ENCODE measurements around the gene G3BP2. TPM values are rescaled to one million over a fixed set of nuclear protein-coding genes. Genes with fewer than 3 reads are reported as not detected.

G3BP2 gene
- total RNA-seq, 1 donor, result 177 TPM

- no peak overlapping the region for H3K4me3 ChIP-seq (ENCODE audit: low read depth, low read length)
- TF ChIP-seq CTCF (IDR thresholded peaks at IDR 0.05; ENCODE audit: insufficient read depth, low read length), result no peak
- DNase-seq (ENCODE audit: low read depth), result no peak
Measured at GRCh38 chr4:75714011-75714410, 40.8 kb upstream of the G3BP2 start.

- peak; percentile 28 for DNase-seq (ENCODE audit: low read depth)
Measured at GRCh38 chr4:75710246-75710645, 37.0 kb upstream of the G3BP2 start.

GRCh38 chr4:75708218-75708691 lies 35.0 kb upstream of the G3BP2 start:
- H3K4me3 ChIP-seq (ENCODE audit: low read depth, low read length), result no peak overlapping the region
- TF ChIP-seq CTCF (IDR thresholded peaks at IDR 0.05; ENCODE audit: insufficient read depth, low read length), result peak; percentile 17
- DNase-seq (ENCODE audit: low read depth), result no peak

More at GRCh38 chr4:75710246-75710645, 37.0 kb upstream of the G3BP2 start:
- TF ChIP-seq CTCF (IDR thresholded peaks at IDR 0.05; ENCODE audit: insufficient read depth, low read length), result no peak
- H3K4me3 ChIP-seq (ENCODE audit: low read depth, low read length), result no peak overlapping the region

- no peak for DNase-seq (ENCODE audit: low read depth)
- TF ChIP-seq CTCF (IDR thresholded peaks at IDR 0.05; ENCODE audit: insufficient read depth, low read length), result no peak
Measured at GRCh38 chr4:75705198-75705977, 32.2 kb upstream of the G3BP2 start.

GRCh38 chr4:75702919-75703411 lies 29.8 kb upstream of the G3BP2 start:
- no peak for DNase-seq (ENCODE audit: low read depth)
- H3K4me3 ChIP-seq (ENCODE audit: low read depth, low read length), result no peak overlapping the region
- TF ChIP-seq CTCF (IDR thresholded peaks at IDR 0.05; ENCODE audit: insufficient read depth, low read length), result no peak

More at GRCh38 chr4:75705198-75705977, 32.2 kb upstream of the G3BP2 start:
- H3K4me3 ChIP-seq (ENCODE audit: low read depth, low read length), result no peak overlapping the region

- H3K4me3 ChIP-seq (ENCODE audit: low read depth, low read length), result no peak overlapping the region
- TF ChIP-seq CTCF (IDR thresholded peaks at IDR 0.05; ENCODE audit: insufficient read depth, low read length), result no peak
- no peak for DNase-seq (ENCODE audit: low read depth)
Measured at GRCh38 chr4:75699299-75699698, 26.1 kb upstream of the G3BP2 start.
